Muscle of back (tissue), 11 donors: Measurements from ENCODE around the gene FAM209B. TPM values are rescaled to one million over a fixed set of nuclear protein-coding genes. Genes with fewer than 3 reads are reported as not detected.
"Not testable (repeated sequence)": the region's sequence is repeated elsewhere in the genome, so short reads cannot be mapped to it uniquely, and the experiment has no call there.

Experiments
- DNase-seq, 3 donors: peaks; one replicate each; pipeline versions ENCODE4 v3.0.0 to v3.0.0-alpha.2; 2013
- polyA plus RNA-seq, 10 donors: library from polyadenylated mRNA; unstranded; fragments of 120-200 nt; gene quantifications; one replicate each; pipeline ENCODE4 v1.2.1, GENCODE V29; 2013; ENCODE audit not compliant: insufficient read length in 10 of 10

The FAM209B gene
- polyA plus RNA-seq, 10 donors = 0.18 to 0.49 TPM; not detected in 8

DNA sequence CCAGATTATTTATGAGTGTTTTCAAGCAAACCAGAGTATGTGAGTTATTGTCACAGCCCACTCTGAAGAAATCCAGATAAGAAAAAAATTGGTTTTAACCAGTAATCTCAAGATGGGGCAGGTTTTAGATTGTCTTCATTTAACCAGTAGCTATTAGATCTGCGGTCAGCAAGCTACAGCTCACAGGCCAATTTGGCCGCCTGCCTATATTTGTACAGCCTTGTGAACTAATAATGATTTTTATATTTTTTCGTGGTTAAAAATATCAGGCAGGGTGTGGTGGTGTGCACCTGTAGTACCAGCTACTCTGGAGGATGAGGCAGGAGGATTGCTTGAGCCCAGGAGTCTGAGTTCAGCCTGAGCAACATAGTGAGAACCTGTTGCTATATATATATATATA is 5.0 kb downstream of the FAM209B start:
- DNase-seq = no peak

DNA sequence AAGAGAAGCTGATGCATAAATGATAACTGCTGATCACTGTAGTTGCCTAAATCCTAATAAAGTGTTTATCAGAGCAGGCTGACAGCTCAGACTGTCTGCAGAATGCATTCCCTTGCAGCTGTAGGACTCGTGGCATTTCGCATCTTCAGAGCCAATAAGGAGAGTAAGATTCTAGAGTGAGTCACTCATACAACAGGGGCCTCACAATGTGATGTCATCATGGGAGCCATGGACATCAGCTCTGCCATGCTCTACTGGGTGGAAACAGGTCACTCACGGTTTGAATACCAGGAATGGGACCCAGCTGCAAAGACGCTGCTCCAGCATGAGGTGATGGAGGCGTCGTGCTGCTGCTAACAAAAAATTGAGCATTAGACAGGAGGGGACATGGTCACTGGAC is 7.4 kb downstream of the FAM209B start:
- no peak for DNase-seq

DNA sequence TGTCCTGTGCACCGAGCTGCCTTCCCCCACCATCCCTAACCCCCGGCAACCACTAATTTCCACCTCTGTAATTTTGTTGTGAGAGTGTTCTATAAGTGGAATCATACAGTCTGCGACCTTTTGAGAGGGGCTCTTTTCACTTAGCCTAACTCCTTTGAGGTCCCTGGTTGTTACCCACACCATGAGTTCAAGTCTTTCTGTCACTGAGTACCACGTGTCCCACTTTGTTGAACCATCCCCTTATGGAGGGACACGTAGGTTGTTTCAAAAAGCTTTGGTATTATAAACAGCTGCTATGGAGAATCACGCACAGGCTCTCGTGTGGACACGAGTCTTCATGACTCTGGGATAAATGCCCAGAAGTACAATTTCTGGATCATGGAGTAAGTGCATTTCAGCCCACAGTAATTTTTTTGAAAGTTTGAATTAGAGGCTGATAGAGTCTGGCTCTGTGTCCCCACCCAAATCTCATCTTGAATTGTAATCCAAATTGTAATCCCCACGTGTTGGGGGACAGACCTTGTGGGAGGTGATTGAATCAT is 9.5 kb downstream of the FAM209B start:
- DNase-seq = peak in 2 of 3 donors; percentile 9 to 33

DNA sequence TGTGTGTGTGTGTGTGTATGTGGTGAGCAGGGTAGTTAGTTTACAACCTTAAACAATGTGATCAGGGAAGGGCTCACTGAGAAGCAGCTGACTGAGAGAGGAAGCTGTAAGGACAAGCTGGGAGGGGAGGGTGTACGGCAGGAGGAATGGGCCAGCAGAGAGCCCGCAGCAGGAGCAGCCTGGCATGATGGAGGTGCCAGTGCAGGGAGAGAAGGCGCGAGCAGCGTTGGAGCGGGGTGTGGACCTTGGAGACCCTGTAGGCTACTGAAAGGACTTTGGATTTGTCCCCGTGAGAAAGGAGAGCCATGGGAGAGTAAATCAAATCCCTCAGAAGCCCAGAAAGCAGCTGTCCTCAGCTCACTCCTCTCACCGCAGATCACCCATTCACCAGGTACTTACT is 18.5 kb downstream of the FAM209B start:
- DNase-seq = no peak

DNA sequence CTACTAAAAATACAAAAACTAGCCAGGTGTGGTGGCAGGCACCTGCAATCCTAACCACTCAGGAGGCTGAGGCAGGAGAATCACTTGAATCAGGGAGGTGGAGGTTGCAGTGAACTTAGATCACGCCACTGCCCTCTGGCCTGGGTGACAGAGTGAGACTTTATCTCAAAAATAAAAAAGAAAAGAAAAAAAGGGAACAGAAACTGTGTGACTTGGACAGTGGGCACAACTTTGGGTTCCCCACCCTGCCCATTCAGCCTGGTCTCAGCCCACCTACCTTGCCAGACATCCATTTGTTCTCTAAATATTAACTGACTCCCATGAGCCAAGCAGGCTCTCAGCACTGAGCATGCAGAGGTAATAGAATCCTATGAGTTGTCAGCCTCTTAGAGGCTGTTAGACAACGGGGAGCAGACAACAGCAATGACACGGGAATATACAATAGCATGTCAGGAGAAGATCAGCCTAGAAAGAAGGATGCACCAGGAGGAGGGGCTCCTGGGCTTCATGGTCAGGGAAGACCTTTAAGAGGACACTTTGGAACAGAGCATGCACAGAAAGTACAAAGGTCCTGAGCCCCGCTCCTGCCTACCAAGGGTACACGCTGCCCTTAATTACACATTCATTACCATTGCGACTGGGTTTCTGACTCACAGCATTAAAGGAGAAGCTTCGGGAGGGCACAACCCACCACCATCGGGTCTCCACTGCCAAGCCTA is 20.0 kb downstream of the FAM209B start:
- DNase-seq = no peak

DNA sequence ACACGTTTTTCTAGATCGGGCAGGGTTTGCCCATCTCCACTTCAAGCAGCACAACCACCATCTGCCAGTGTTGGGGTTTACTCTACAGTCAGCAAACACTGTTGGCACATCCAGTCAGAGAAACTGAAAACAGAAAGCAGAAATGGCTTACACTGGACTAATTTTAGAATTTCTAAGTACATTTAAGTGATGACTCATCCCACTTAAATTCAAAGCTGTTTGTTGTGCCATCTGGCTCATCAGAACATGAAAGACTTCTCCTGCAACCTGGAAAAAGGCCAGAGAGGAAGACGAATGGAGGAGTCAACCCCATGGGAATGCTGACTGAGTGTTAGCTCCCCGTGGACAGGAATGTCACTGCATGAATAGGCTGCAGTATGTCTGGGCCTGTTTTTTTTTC is 21.8 kb downstream of the FAM209B start:
- DNase-seq = peak; percentile 34 to 92 (median 55)

DNA sequence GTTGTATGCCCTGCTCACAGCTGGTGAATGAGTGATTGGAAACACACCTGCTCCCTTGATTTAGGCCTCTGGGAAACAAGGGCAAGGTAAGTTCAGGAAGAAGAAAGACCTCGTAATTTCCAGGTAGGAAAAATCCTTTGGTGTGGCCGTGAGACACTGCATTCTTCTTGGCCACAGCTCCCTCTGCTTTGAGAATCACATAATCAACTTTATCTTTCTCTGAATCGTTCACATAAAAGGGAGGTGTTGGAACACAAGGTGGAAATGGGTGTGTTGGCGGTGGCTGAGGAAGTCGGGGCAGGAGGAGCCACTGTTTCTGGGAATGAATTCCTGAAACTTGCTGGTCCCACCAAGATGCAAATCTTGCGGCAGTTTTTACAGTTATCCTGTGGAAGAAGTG is 25.9 kb downstream of the FAM209B start:
- no peak for DNase-seq

DNA sequence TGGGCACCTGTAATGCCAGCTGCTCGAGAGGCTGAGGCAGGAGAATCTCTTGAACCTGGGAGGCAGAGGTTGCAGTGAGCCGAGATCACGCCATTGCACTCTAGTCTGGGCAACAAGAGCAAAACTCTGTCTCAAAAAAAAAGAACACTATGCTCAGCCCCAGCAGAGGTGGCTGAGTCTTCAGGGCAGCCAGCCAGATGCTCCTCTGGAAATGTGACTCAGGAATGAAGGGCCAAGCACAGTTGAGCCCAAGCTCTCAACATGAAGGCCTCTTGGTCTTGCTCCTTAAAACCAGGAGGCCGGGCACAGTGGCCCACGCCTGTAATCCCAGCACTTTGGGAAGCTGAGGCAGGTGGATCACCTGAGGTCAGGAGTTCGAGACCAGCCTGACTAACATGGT is 31.5 kb downstream of the FAM209B start:
- DNase-seq = not testable (repeated sequence)

DNA sequence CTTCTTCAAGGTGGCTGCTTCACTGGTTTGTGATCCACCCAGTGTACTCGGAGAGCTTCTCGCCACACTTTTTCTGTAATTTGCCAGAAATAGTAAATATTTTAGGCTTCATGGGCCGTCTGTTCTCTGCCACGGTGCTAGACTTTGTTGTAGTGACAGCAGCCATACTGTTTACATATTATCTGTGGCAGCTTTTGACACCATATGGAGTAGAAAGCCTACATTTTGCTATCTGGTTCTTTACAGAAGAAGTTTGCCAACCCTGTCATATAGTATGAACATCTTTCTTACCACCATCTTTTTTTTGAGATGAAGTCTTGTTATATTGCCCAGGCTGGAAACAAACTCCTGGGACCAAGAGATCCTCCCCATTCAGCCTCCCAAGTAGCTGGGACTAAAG is 32.5 kb downstream of the FAM209B start:
- no peak for DNase-seq

DNA sequence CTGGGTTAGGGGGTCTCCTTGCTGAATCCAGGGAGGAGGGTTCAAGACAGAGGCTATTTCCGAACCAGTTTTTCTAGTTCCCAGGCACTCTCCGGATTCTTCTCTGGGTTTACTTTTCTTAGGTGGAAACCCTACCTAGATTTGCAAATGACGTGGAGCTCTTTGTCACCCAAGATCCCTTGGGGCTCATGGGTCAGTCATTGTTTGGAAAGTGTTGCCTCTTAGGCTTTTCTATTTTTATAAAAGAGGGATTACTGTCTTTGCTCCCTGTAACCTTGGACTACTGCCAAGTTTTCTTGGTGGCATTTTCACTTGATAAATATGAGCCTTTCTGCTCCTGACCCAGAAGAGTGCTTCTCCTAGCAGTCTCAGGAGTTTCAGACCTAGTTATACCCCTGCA is 33.6 kb downstream of the FAM209B start:
- DNase-seq = no peak

DNA sequence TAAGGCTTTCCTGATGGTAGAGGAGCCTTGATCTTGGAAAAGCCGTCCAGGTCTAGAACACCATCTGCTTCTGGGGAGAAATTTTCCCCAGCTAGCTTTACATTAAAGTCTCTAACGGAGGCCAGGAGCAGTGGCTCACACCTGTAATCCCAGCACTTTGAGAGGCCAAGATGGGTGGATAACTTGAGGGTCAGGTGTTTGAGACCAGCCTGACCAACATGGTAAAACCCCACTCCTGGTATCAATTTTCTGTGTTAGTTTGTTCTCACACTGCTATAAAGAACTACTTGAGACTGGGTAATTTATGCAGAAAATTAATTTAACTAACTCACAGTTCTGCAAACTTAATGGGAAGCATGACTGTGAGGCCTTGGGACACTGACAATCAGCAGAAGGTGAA is 37.8 kb downstream of the FAM209B start:
- no peak for DNase-seq

DNA sequence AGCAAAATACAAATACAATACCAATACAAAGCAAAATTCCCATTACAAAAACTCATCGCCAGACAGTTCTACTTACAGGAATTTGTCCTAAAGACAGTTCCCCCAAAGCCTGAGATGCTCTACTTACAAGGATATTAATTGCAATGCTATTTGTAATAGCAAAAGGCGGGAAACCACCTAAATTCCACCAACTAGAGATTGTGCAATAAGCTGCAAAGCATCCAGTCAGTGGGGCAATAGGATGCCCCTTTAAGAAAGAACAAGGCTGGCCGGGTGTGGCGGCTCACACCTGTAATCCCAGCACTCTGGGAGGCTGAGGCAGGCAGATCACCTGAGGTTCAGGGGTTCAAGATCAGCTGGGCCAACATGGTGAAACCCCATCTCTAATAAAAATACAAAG is 39.1 kb downstream of the FAM209B start:
- no peak for DNase-seq

DNA sequence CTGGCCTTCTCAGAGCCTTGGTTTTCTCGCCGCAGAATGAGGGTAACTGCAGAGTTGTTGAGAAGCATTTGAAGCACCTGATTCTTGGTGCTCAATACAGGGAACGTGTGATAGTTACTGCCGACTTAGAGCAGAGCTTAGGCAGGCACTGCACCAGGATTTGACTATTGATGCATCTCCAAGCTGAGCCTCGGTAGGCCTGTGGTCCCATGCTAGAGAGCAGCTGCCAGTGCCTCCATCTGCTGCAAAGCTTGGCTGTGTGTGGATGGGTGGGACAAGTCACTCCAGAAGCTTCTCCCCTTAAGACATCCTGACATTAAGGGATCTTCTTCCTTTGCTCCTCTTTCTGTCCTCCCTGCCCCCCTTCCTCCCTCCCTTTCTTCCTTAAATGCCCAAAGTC is 40.9 kb downstream of the FAM209B start:
- no peak for DNase-seq

DNA sequence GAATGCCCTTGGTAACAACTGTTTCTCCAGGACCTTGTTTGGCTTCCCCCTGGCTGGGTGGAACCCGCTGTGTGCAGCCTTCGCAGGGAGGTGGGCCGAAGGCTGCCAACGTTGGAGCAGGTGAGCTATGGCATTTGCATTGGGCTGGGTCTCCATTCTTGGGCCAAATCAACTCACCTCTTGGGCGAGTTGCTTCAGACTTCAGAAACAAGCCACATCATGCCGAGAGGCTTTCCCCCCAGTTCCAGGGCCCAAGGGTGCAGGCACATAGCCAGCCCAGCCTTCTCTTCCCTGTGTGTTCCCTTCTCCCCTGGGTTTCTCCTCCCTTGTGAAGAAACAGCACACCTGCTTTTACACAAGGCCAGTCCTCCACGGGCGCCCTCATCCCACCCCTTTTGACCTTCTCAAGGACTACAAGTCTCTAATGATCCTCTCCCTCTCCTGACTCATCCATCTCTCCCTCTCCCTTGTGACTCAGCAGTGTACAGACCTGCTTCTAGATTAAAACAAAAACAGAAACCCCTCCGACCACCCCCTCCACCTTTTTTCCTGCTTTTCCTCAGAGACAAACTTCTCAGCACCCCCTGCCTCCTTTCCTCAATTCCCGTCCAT is 41.6 kb downstream of the FAM209B start:
- DNase-seq = no peak

DNA sequence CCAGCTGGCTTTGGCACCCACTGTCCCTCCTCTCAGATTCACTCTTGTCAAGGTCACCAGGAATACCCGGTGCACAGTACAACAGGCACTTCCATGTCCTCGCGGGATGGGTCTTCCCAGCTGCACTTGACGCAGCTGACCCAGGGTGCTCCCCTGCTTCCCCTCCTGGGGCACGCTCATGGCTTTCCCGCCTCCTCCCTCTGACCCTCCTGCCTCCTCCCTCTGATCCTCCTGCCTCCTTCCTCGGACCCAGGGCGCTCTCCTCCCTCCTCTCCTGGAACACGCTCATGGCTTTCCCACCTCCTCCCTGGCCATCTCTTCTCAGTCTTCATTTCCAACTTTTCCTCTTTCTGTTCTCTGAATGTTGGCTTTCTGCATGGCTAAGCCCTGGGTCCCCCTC is 42.1 kb downstream of the FAM209B start:
- no peak for DNase-seq

DNA sequence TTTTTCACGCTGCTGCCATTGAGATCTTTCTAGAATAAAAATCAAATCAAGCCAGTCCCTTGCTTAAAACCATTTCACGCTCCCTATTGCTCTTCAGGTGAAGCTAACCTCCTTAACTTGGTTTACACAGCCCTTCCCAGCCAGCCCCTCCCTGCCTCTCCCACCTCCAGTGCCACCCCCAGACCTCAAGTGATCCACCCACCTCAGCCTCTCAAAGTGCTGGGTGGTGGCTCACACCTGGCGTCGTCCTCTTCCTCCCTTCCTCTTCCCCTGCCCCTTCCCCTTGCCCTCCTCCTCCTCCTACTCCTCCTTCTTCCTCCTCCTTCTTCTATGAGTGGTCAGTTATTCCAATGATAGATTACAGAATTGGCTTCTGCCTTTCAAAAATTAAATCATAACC is 42.9 kb downstream of the FAM209B start:
- DNase-seq = no peak

DNA sequence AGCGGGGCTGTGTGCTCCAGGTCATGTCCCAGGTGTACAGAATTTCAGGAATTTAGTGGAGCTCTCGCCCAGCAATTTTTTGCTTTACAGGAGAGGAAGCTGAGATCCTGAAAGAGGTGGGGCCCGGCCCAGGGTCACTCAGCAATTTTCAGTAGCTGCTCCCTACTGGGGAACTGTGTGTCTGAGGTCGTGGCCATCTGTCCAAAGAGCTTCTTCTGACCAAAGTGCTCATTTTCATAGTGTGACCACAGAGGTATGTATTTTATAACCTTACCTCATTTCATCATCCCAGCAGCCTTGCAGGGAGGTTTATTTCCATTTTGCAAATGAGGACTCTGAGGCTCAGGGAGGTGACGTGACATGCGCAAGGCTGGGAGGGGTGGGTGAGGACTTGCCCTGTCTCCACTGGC is 46.3 kb downstream of the FAM209B start:
- no peak for DNase-seq

DNA sequence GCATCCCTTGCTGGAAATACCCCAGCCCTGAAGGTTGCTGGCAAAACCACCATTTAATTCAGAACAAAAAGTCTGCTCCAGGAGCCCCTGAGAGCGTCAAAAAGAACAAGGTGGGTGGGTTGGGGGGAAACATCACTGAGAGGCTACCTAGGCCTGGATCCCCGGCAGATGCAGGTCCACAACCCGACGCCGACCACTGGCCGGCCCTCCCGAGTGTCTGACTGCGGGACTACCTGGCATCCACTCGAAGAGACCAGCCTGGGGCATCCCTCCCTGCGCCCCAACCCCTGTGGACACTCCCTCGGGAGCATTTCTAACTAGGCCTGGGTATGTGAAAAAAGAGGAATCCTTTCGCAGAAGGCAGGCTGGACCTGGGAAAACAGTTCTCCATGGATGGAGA is 47.2 kb downstream of the FAM209B start:
- DNase-seq = no peak

DNA sequence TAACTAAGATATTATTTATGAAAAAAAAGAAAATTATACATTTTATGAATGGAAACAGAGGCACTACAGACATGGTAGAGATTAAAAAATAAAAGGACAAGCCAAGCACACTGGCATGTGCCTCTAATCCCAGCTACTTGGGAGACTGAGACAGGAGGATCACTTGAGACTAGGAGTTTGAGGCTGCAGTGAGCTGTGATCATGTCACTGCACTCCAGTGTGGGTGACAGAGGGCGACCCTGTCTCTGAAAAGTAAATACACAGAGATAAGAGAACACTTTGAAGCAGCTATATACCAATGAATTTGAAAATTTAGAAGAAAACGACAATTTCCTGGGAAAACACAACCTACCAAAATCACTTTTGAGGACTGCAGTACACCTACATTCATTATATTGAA is 48.7 kb downstream of the FAM209B start:
- DNase-seq = no peak

DNA sequence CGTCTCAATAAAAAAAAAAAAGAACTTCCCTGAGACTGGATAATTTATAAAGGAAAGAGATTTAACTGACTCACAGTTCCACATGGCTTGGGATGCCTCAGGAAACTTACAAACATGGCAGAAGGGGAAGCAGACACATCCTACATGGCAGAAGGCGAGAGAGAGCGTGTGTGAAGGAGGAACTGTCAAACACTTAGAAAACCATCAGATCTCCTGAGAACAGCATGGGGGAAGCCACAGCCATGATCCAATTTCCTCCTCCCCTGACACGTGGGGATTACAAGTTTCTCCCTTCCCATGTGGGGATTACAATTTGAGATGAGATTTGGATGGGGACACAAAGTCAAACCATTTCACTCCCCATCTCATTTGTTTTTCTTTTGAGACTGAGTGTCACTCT is 49.5 kb downstream of the FAM209B start:
- DNase-seq = no peak

DNA sequence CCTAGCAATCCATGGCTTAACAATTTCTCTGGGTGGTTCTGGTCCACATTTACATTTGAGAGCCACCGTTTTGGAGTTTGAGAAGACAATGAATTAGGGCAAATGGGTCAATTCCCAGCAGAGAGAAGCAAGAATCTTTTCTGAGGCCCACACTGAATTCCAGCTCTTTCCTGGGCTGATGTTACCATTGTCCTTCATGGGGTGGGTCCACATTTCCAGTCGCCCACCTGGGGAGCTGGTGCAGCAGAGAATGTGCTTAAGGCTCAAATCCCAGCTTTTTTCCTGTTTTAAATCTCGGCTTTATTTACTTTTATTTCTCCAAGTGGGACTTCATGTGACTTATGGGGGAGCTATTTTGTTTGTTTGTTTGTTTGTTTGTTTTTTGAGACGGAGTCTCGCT is 51.9 kb downstream of the FAM209B start:
- no peak for DNase-seq
